Neural cell (in vitro differentiated cells): ENCODE results near the gene ANTXR1.

Source experiments
- CTCF ChIP-seq: fragments of 450-650 bp; IDR thresholded peaks from 2 replicates; pipeline ENCODE4 v1.5.1; 2014; ENCODE audit warnings: antibody characterized with exemption, mild to moderate bottlenecking, moderate library complexity; ENCODE audit not compliant: poor library complexity, severe bottlenecking
- MXI1 ChIP-seq: fragments of 450-650 bp; conservative IDR thresholded peaks from 2 replicates; pipeline ENCODE4 v1.6.1; 2014; ENCODE audit warnings: antibody characterized with exemption, mild to moderate bottlenecking; ENCODE audit not compliant: poor library complexity, severe bottlenecking

GRCh38 chr2:69001879-69002278 lies 11.1 kb upstream of the ANTXR1 start:
- TF ChIP-seq MXI1 (no peak), CTCF (no peak)
